ENCODE data around the gene RAI1.
"Not testable (repeated sequence)": the region's sequence is repeated elsewhere in the genome, so short reads cannot be mapped to it uniquely, and the experiment has no call there.

Gene RAI1

DNA sequence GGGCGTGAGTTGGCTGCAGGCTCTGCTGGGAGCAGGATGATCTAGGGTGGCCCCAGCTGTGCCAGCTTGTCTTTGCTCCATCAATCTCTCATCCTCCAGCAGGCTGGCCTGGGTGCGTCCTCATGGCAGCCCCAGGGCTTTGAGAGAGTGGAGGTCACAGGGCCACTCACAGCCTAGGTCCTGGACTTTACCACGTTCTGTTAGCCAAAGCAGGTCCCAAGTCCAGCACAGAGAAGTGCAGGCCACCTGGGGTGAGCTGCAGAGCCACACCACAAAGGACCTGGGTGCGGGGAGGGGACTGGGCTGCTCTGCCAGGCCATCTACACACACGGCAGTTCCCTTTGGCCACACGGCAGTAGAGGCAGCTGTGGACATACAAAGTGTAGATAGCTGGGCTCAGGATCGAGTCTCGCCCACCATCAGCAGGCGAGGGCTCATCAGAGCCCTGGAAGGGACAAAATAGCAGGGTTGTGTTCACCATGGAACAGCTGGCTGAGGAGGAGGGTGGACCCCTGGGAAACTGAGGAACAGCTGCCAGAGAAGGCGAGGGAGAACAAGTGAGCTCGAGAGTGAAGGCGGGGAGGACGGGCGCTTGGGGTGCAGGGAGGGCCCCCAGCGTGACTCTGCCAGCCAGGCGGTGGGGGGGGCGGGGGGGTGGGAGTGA is 125.5 kb downstream of the RAI1 start:
- no peak for DNase-seq

DNA sequence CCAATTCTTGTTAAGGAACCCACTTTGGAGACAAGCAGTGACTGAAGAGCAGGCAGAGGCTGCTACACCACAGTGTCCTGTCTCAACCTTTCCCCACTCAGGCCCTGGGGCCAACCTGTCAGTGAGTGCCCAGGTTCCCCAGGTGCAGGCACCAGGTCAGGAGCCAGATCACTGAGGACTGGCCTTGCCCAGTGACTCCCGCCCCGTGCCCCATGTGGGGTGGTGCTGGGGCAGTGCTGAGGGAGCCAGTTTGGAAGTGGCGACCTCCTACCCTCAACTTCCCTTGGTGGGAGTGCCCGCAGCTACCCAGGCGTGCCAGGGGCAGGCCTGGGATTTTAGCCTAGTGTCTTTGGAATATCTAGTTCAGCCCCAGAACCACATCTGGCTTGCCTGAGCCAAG is 126.2 kb downstream of the RAI1 start:
- no peak for DNase-seq

DNA sequence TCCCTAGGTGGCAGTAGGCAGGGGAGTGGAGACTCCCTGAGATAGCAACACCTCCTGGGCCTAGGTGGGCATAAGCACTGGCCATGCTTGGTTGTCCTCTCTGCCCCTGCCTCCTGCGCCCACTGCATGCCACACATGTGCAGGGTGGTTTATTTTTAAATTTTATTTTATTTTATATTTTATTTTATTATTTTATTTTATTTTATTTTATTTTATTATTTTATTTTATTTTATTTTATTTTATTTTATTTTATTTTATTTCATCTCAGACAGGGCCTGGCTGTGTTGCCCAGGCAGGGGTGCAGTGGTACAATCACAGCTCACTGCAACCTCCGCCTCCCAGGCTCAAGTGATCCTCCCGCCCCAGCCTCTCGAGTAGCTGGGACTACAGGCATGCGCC is 126.9 kb downstream of the RAI1 start:
- not testable (repeated sequence) for DNase-seq

DNA sequence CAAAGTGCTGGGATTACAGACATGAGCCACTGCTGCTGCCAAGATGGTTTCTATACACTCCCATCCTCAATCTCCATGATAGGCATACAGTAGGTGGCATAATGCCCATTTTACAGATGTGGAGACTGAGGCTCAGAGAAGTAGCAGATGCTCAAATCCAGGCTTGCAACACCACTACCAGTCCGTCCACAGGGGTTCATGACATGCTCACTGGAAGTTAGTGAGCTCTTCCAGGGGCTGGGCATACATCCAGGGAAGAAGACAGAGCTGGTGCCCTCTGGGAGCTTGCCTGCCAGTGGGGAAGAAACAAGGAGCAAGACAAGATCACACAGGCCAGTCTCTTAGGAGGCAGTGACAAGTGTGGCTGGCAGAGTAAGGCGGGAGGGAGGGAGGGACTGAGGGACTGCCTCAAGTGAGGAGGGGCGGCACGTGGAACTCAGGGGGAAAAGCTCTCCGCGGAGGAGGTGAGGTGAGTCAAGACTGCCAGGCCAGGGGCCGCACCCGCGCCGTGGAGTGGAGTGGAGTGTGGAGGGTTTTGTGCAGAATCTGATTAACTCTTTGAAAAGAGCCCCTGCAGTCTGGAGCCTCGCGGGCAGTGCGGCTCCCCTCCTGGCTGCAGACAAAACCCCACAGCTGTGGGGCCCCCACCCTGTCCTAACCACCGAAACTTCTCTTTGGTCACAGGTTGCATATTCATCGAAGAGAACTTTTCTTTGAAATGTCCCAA is 127.6 kb downstream of the RAI1 start:
- DNase-seq = no peak

DNA sequence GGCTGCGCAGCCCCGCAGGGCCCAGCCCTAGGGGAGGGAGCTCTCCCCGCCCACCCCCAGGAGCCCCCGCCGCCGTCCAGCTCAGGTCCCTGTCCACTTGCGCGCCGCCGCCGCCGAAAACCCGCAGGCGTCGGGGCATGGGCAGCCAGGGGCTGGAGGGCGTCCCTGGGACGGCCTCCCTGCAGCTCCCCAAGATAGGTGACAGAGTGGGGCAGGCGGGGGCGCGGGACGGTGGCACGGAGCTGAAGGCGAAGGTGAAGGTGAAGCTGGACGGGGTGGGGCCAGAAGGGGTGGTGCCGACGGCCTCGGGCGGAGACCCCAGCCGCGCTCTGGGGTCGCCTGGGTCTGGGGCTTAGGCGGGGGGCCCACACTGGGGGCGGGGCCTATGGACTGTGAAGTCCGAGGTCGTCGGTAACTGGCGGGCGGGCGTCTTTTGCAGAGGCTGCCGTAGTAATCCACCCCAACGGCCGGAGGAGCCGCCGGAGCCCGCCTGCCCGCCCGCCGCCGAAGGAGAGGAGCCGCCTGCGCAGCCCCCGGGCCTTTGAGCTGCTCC is 128.3 kb downstream of the RAI1 start:
- DNase-seq = no peak

DNA sequence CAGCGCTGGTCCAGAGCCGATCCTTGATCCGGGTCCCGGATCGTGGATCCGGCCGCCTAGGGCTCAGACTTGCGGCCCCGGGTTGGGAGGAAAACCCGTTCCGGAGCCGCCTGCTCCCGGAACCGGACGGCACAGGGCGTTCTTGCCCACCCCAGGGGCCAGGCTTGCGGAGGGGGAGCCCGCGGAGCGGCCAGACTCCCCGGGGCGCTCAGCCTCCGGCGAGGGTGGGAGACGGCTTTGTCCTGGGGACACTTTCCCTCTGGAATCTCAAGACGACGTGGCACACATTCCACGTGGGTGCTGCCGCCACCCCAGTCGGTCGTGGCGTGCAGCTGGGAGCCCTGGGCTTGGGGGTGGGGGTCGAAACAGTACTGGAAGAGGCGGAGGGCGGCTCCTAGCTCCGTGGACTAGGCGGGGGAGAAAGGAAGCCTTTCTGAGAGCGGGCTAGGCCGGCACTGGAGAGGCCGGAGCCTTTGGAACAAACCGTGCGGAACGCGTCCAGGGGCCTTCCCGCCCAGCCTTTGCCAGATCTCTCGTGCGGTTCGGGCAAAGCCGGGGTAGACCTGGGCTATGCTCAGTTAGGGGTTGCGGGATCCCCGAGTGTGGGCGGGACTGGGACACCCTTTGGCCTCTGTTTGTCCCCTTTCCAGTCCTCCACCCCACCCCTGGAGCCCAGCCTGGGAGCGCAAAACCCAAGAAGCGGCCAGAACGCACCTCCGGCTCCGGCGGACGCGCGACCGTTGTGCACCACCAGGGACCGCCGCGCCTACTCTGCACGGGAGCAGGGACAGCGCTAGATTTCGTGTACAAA is 129.0 kb downstream of the RAI1 start:
- DNase-seq = no peak

DNA sequence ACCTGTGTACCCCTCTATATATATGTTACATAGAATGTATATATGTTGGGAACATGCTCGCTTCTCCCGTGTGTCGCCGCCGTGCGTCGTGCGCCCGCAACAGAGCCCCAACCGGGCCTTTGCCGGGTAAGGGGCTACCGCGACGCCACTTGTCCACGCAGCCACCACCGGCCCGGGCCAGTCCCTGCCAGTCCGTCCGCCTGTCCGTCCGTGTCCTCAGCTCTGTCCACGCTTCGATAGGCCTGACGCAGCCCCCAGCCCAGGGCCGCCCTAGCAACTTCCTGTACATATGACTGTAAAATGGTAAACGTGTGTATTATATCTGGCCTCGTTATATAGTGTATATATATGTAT is 129.6 kb downstream of the RAI1 start:
- DNase-seq = no peak

DNA sequence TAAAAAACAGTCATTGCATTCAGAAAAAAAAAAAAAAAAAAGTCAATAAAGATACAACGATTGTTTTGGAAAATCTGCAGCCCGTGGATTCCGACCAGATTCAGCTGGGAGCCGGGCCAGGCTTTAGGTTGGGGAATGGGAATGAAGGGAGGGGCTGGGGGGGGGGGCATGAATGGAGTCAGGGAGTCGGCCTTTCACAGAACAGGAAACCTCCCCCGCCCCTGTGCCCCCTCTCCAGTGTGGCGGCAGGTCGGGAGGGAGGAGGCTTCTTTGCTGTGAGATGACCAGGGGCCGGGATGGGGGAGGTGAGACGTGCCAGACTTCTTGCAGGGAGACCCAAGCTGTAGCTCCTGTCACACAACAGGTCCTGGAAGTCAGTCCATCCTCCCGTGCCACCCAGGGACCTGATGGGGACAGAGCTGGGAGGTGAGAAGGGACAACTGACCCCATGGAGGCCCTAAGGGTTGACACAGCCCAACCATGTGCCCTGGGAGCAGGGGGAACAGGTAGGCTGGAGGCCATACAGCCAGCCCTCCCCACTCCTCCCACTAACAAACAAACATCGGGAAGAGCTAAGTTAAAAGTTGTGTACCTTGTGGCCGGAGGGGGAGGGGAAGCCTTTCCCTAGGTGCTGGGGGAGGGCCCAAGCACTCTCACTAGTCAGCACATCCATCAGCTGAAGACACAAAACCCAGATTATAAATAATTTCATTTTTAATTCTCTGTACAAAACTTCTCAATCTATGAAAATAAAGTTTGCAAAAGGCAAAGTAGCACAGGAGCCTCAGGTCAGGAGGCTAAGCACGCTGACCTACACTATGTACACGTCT is 130.3 kb downstream of the RAI1 start:
- no peak for DNase-seq

DNA sequence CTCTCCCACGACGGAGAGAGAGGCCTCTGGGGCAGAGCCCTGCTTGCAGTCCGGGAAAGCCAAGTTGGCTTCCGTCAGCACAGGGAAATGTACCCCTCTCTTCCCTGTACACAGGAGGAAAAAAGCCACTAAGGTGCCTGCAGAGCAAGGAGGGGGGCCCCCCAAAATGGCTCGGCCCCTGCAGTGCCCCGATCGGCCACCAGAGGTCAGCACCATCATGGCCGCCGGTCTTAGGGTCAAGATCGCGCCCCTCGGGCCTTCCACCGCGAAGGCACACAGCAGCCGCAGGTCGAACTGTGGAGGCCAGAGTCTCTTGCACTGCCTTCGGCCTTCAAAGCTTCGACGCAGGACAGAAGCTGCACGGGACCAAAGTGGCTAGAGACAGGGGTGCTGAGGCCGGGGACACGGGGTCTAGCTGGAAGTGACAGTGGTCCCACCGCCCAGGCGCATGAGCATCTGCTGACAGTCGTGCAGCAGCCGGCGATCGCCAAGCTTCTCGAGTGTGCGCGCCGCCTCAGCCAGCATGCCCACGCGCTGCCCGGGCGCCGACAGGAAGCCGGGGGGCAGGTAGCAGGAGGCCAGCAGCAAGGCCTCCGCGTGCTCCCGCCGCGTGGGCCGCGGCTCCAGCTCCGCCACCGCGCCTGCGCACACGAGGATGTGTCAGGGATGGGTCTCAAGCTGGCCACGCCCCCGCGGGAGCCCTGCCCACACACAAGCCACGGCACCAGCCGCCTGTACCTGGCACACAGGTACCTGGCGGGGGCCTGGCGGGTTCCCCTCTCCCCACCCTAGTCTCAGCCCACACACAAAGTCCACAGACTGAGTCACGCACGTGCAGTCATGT is 131.2 kb downstream of the RAI1 start:
- peak; percentile 75 for DNase-seq

DNA sequence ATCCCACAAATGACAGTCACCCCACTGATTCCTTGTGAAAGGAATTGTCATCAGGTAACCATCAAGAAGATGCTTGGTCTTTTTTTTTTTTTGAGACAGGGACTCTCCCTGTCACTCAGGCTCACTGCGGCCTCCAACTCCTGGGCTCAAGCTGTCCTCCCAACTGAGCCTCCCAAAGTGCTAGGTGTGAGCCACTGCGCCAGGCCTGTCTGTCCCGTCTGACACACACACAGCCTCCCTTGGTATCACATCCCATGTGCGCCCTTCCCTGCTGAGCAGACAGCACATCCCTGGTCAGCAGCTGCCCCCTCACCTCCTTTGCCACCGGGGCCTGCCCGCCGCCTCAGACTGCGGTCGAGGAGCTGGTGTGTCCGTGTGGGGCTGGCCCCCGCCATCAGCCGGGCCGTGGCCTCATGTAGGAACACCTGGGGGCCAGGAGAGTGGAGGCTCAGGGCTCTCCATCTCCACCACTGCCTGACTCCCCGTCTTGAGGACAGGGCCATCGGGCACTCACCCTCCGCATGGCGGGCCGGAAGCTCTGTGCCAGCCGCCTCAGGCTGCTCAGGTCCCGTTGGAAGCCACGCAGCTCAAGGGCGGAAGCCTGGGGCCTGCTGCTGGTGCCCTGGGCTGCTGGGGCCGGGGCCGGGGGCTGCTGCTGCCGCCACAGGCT is 131.9 kb downstream of the RAI1 start:
- no peak for DNase-seq

DNA sequence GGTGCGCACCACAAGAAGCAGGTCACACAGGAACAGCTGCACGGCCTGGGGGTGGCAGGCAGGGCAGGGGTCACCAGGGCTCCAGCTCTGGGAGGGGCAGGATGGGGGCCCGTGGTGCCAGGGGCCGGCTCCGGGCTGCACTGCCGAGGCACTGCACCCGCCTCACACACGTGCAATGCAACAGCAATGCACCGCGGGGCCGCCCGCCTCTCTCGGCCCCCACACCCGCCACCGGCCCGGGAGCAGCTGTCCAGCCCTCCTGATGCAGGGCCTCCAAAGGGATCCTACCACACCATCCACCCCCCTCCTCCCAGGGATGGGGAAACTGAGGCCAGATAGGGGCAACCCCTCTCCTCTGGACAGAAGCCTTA is 132.5 kb downstream of the RAI1 start:
- DNase-seq = no peak

DNA sequence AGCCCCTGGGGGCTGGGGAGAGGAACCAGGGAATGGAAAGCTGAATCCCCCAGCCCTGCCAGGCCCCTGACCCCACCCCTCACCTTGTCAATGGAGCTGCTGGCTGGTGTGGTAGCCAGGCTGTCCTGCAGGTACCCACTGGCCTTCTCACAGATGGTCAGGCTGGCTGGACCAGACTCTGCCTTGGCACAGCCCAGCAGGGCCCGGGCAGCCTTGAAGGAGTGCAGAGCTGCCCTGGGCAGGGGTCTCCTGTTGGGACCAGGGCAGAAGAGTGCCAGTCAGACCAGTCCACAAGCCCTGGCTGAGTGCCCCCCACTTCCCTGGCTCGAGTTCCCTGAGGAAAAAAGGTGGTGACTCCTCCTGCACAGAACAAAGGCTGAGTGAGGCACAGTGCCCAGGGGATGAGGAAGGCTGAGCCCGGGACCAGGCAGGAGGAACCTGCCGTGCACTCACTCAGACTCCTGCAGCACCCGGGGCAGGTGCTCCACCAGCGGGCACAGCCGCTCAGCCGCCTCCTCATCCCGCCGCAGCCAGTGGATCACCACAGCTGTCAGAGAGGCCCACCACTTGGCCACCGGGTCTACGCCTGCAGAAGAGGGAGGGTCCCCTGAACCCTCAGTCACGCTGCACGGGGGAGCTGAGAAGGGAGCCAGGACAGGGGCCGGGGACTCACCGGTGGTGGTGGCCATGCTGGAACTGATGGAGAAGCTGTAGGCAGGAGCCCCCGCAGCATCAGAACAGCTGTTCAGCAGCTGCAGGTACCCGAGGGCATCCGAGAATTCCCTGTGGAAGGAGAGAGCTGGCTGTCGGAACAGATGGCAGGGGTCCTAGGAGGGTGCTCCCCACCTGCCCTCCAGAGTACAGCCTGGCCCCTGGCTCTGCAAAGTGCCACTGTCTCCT is 133.2 kb downstream of the RAI1 start:
- DNase-seq = no peak

DNA sequence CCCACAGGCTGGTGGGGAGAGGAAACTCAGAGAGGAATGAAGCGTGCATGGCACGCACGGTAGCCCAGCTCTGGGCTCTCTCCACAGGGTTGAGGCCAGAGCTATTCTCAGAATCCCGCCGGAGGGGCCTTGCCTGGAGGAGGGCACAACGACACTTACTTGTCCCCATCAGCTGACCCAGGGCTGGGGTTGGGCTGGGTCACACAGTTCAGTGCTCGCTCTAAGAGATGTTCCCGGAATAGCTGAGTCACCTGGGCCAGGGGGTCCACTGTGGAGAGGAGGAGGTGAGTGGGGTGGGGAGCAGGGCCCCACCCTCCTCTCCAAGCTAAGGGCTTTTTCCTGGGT is 133.8 kb downstream of the RAI1 start:
- DNase-seq = no peak

DNA sequence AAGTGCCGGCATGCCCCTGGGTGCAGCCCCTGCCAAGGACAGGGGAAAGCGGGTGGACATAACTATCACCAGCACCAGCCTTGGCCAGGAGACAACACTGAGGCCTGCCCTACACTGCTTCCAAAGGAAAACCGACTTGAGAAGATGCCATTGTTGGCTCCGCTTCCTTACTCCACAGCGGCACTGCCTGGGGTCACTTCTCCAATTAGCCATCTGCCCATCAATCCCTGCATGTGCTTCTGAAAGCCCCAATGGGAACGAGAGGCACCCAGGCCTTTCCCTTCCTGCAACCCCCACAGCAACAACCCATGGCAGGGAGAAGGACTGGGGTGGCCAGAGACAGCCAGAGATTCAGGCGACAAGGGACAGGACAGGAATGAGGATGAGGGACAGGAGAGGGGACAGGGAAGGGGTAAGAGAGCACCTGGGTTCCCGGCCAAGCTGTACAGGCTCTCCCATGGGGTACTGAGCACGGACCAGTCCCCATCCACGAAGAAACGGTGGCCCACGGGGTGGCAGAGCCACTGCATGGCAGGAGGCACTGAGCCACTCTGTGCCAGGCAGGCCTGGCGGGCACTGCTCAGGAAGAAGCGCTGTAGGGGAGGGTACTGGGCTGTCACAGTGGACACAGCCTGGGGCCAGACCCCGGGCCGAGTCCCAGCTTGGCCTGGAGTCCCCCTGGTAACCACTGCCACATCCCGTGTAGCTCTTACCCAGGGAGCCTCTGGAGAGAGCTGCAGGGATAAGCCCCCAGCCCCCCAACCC is 134.4 kb downstream of the RAI1 start:
- no peak for DNase-seq

DNA sequence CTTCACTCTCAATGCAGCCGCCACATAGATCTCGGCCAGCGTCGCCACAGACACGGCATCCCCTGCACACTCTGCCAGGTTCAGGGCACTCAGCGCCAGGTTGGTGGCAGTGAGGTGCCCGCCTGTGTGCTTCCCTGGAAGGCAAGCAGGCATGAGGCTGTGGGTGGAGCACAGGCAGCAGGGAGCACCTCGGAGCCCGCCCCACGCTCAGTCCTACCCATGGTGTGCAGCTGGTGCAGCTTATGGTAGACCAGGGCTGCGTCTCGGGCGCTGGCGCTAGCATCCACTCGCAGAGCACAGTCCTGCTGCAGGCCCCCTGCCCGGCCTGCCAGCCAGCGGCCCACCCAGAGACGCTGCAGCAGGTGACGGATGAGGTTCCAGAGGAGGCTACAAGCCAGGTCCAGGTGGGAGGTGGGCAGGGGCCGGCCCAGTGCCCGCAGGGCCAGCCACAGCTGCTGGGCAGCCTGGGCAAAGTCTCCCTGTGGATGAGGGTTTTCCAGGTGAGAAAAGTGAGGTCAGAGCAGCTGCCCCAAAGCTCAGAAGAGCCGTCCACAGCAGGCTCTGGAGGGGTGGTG is 135.1 kb downstream of the RAI1 start:
- no peak for DNase-seq

DNA sequence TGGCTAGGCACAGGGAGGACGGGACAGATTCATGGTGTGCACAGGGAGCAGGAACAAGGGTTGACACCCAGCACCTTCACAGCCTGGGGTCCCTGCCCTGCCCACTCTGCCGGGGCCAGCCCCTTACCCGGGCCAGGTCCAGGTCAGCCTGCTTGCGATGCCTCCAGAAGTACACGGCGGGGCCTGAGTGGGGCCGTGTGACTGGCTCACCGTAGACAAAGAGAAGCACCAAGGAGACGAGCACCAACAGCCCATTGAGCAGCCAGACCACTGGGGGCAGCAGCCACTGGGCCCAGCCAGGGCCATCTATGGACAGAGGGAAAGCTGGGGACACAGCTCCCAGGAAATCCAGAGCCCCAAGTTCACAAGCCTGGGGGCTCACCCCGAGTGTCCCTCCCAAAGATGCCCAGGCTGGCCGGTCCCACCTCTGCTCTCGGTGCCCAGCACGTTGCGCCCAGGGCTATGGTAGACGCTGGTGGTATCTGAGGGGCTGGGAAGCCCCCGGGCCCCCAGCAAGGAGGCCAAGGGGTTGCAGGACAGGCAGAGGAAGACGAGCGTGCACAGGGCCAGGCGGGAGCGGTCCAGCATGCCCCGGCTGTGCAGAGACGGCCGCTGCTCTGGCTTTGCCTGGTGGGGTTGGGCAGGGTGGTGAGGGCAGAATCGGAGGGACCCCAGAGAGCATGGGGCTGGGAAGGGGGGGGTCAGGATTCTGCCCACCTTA is 135.7 kb downstream of the RAI1 start:
- DNase-seq = no peak

DNA sequence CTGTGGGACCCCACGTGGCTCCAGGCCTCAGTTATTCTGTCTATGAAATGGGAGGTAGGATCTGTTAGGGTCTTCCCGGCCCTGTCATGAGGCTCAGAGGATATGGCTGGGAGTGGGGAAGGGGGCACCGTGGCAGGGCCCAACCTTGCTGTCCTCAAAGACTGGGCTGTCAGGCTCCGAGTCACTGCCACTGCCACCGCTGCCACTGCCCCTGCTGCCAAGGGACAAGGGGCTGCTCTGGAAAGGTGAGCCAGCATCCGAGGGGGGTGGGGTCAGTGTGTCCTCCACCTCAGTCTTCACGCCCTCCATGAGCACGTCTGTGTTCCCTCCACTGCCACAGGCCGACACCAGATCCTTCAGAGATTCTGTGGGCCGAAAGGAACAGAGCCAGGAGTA is 136.3 kb downstream of the RAI1 start:
- DNase-seq = no peak

DNA sequence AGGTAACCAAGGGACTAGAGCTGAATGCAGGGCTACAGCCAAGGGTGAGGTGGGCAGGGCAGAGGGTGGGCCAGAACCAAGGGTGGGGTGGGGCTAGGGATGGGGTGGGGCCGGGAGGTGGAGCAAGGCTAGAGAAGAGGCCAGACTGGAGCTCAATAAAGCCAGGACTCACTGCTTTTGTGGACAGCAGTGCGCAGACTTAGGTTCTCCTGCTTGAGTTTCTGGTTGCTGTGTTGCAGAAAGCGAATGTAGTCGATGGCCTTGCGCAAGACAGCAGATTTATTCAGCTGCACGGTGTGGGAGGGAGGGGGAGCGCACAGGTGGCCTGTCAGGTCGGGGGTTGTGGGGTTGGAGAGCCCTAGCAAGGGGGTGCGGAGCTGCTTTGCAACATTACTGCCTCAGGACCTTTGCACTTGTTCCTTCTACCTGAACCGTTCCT is 136.8 kb downstream of the RAI1 start:
- no peak for DNase-seq
